DND-41 (cell line): ENCODE data around the gene PIGV.
A peak's percentile ranks its signal among the peaks of the same experiment; 100 is the strongest.

ENCODE experiments used
- ATAC-seq: fragments of 200-7000 bp; cut with Tn5 transposase; 3 replicates; pipeline ENCODE4 v1.9.1; 2021; ENCODE audit warnings: low read depth; ENCODE audit not compliant: insufficient read depth
- DNase-seq: peaks from one replicate; pipeline ENCODE4 v3.0.0-alpha.2; 2020
- H2AFZ ChIP-seq: 2 replicates; pipeline ENCODE4 v1.6.0; 2012; ENCODE audit warnings: low read depth, low read length
- H3K27ac ChIP-seq: 2 replicates; pipeline ENCODE4 v1.5.1; 2012; ENCODE audit warnings: low read length, inconsistent platforms
- H3K27me3 ChIP-seq: fragments of 200-600 bp; sonication (generic); 2 replicates; pipeline ENCODE4 v1.6.0; 2012; ENCODE audit warnings: low read length, mild to moderate bottlenecking, inconsistent platforms; ENCODE audit not compliant: insufficient read depth, poor library complexity
- H3K36me3 ChIP-seq: 2 replicates; pipeline ENCODE4 v1.5.1; 2012; ENCODE audit warnings: low read length, inconsistent platforms; ENCODE audit not compliant: insufficient read depth
- H3K4me1 ChIP-seq: 2 replicates; pipeline ENCODE4 v1.5.1; 2012; ENCODE audit warnings: mild to moderate bottlenecking, low read length; ENCODE audit not compliant: insufficient read depth
- H3K4me2 ChIP-seq: 2 replicates; pipeline ENCODE4 v1.6.0; 2012; ENCODE audit warnings: mild to moderate bottlenecking, moderate library complexity, low read length, inconsistent platforms; ENCODE audit not compliant: insufficient read depth
- H3K4me3 ChIP-seq, 2 experiments: fragments of 200-600 bp in 1 of 2; shearing (Covaris generic) in 1 of 2; 2 replicates each; pipeline ENCODE4 v1.5.1; 2012 to 2016; ENCODE audit warnings: inconsistent platforms in 2 of 2, low read length in 2 of 2, mild to moderate bottlenecking in 2 of 2, low read depth in 1 of 2, moderate library complexity in 1 of 2
- H3K79me2 ChIP-seq: 2 replicates; pipeline ENCODE4 v1.6.0; 2012; ENCODE audit warnings: low read length, inconsistent platforms; ENCODE audit not compliant: insufficient read depth
- H3K9ac ChIP-seq: 2 replicates; pipeline ENCODE4 v1.6.0; 2012; ENCODE audit warnings: low read depth, mild to moderate bottlenecking, inconsistent platforms, low read length, moderate library complexity
- H3K9me3 ChIP-seq: 2 replicates; pipeline ENCODE4 v1.5.1; 2012; ENCODE audit warnings: low read length, moderate library complexity, mild to moderate bottlenecking, inconsistent platforms; ENCODE audit not compliant: insufficient read depth, severe bottlenecking
- H4K20me1 ChIP-seq: 2 replicates; pipeline ENCODE4 v1.6.0; 2012; ENCODE audit warnings: low read length; ENCODE audit not compliant: insufficient read depth
- EZH2 ChIP-seq: IDR thresholded peaks from 3 replicates; pipeline ENCODE4 v1.6.1; 2012; ENCODE audit warnings: borderline replicate concordance, low read depth, mild to moderate bottlenecking, moderate library complexity, low read length, inconsistent platforms; ENCODE audit not compliant: severe bottlenecking
- TF ChIP-seq, protein P1 (sequence below): IDR thresholded peaks from 2 replicates; pipeline ENCODE4 v1.5.1; 2012; ENCODE audit warnings: borderline replicate concordance, low read length, moderate library complexity, mild to moderate bottlenecking; ENCODE audit not compliant: poor library complexity, severe bottlenecking; ENCODE audit errors: extremely low read depth

The PIGV gene

DNA sequence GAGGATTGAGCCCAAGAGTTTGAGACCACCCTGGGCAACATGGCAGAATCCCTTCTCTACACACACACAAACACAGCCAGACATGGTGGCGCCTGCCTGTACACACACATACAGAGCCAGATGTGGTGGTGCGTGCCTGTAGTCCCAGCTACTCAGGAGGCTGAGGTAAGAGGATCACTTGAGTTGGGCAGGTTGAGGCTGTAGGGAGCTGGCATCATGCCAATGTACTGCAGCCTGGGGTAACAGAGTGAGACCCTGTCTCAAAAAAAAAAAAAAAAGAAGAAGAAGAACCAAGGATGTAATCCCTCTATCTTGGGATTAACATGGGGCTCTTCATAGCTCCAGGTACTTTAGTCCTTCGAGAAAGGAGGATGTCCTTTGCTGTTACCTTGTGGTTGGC is 29.4 kb upstream of the PIGV start:
- Histone ChIP-seq H3K9ac (no peak overlapping the region), H3K4me3 (no peak overlapping the region), H3K79me2 (peaks cover 90% of the 10 kb centered on the region), H2AFZ (no peak overlapping the region), H3K36me3 (peaks cover 98% of the 10 kb centered on the region), H3K4me1 (no peaks in the 10 kb centered on the region), H4K20me1 (peaks cover 63% of the 10 kb centered on the region), H3K27ac (no peak overlapping the region), H3K27me3 (no peaks in the 10 kb centered on the region), H3K4me2 (no peak overlapping the region), H3K9me3 (no peaks in the 10 kb centered on the region)
- TF ChIP-seq, protein P1, sequence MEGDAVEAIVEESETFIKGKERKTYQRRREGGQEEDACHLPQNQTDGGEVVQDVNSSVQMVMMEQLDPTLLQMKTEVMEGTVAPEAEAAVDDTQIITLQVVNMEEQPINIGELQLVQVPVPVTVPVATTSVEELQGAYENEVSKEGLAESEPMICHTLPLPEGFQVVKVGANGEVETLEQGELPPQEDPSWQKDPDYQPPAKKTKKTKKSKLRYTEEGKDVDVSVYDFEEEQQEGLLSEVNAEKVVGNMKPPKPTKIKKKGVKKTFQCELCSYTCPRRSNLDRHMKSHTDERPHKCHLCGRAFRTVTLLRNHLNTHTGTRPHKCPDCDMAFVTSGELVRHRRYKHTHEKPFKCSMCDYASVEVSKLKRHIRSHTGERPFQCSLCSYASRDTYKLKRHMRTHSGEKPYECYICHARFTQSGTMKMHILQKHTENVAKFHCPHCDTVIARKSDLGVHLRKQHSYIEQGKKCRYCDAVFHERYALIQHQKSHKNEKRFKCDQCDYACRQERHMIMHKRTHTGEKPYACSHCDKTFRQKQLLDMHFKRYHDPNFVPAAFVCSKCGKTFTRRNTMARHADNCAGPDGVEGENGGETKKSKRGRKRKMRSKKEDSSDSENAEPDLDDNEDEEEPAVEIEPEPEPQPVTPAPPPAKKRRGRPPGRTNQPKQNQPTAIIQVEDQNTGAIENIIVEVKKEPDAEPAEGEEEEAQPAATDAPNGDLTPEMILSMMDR = no peak
- no peak for TF ChIP-seq EZH2
- ATAC-seq = no peak
- no peak for DNase-seq

DNA sequence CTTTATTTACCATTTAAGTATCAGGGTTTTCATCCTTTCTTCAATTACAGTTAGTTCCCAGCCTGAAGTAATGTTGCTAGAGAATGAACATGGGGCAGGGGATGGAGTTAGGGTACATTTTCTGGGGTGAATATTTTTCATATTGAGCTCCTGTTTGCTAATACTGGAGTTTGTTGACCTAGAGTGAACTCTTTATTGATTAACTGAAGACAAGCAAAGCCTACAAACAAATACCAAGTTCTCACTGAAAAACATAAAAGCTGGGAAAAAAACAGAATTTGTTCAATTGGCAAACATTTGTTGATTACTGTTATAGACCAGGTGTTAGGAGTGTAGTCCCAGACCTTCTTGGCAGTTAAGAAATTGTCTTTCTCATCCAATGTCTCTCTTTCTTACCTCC is 28.2 kb upstream of the PIGV start:
- peaks cover 97% of the 10 kb centered on the region for H3K36me3 ChIP-seq
- H3K27ac ChIP-seq = no peak overlapping the region
- no peak overlapping the region for H3K9ac ChIP-seq
- TF ChIP-seq EZH2 = no peak
- TF ChIP-seq, protein P1 = no peak
- H3K9me3 ChIP-seq = no peaks in the 10 kb centered on the region
- ATAC-seq (no peak), DNase-seq (no peak)
- no peak overlapping the region for H3K4me2 ChIP-seq
- H4K20me1 ChIP-seq = peaks cover 55% of the 10 kb centered on the region
- no peaks in the 10 kb centered on the region for H3K4me1 ChIP-seq
- peaks cover 83% of the 10 kb centered on the region for H3K79me2 ChIP-seq
- H3K27me3 ChIP-seq = no peaks in the 10 kb centered on the region
- no peak overlapping the region for H3K4me3 ChIP-seq
- H2AFZ ChIP-seq = no peak overlapping the region

DNA sequence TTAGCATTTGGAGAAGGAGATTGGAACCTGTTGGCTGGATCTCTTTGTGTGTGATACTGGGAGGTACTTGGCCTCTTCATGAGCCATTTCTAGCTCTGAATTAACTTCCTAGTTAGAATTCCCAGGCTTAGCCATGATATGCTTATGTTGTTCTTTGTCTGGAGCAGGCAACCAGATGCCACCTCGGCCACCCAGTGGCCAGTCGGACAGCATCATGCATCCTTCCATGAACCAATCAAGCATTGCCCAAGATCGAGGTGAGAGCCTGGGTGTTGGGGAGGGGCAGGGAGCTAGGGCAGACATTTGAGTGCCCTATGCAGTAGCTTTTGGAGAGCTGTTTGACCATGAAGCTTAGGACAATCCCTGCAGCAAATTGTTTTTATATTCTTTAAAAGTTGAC is 26.5 kb upstream of the PIGV start:
- H4K20me1 ChIP-seq = peaks cover 44% of the 10 kb centered on the region
- no peak for ATAC-seq

More for the DNA sequence above, 26.5 kb upstream of the PIGV start:
- no peak overlapping the region for H3K4me3 ChIP-seq
- no peak for DNase-seq
- H3K79me2 ChIP-seq = peaks cover 68% of the 10 kb centered on the region
- no peak overlapping the region for H3K9ac ChIP-seq
- H3K36me3 ChIP-seq = peaks cover 98% of the 10 kb centered on the region
- TF ChIP-seq, protein P1 = peak; percentile 20
- no peak for TF ChIP-seq EZH2
- no peak overlapping the region for H3K4me2 ChIP-seq
- H3K4me1 ChIP-seq = no peaks in the 10 kb centered on the region
- no peak overlapping the region for H2AFZ ChIP-seq
- H3K9me3 ChIP-seq = no peaks in the 10 kb centered on the region
- H3K27ac ChIP-seq = no peak overlapping the region
- H3K27me3 ChIP-seq = no peaks in the 10 kb centered on the region
